Caco-2 (cell line): ENCODE results near the gene CAPN12. TPM values are rescaled to one million over a fixed set of nuclear protein-coding genes. Genes with fewer than 3 reads are reported as not detected.

Experiments
- BruUV-seq: library from RNA; stranded (reverse); fragments of 400-500 nt; replicated peaks from 2 replicates; lab custom pipeline; 2021; lab: Mats Ljungman, UMichigan
- CTCF ChIA-PET: fragments of 300-600 bp; sonication (Branson Sonifier 250); formaldehyde crosslinking; loops from one replicate; lab custom pipeline; 2022; ENCODE audit warnings: antibody characterized with exemption; lab: Charles Lee
- POLR2A ChIA-PET: fragments of 300-600 bp; sonication (Branson Sonifier 250); formaldehyde crosslinking; loops from one replicate; lab custom pipeline; 2022; ENCODE audit warnings: antibody characterized with exemption; lab: Charles Lee
- DNase-seq, 2 experiments: peaks; one replicate each; pipeline versions ENCODE4 v3.0.0 to v3.0.0-alpha.2; 2020 to 2022
- H3K27me3 ChIP-seq: replicated peaks from 2 replicates; pipeline ENCODE4 v1.6.0; 2011; ENCODE audit warnings: low read length; ENCODE audit not compliant: control insufficient read depth, insufficient read depth
- H3K36me3 ChIP-seq: 2 replicates; pipeline ENCODE4 v1.5.1; 2011; ENCODE audit warnings: low read length; ENCODE audit not compliant: control insufficient read depth, insufficient read depth
- H3K4me1 ChIP-seq: fragments of 250-450 bp; sonication (Bioruptor Pico); 2 replicates; pipeline ENCODE4 v1.5.1; 2020; ENCODE audit warnings: mild to moderate bottlenecking
- H3K4me3 ChIP-seq: 2 replicates; pipeline ENCODE4 v1.5.1; 2011; ENCODE audit warnings: low read depth, mild to moderate bottlenecking, control low read depth, low read length
- H3K9me3 ChIP-seq: fragments of 250-450 bp; sonication (Bioruptor Pico); 2 replicates; pipeline ENCODE4 v1.5.1; 2020; ENCODE audit warnings: mild to moderate bottlenecking, moderate library complexity
- H3K27ac Mint-ChIP-seq: one replicate; pipeline ENCODE4 v1.8.0; 2022; ENCODE audit warnings: mixed read lengths; ENCODE audit not compliant: unreplicated experiment
- H3K27me3 Mint-ChIP-seq: one replicate; pipeline ENCODE4 v1.8.0; 2022; ENCODE audit warnings: mixed read lengths; ENCODE audit not compliant: insufficient read depth, unreplicated experiment
- H3K36me3 Mint-ChIP-seq: one replicate; pipeline ENCODE4 v1.8.0; 2022; ENCODE audit warnings: mild to moderate bottlenecking, mixed read lengths; ENCODE audit not compliant: insufficient read depth, unreplicated experiment
- H3K4me1 Mint-ChIP-seq: one replicate; pipeline ENCODE4 v1.8.0; 2022; ENCODE audit warnings: low read depth, mixed read lengths; ENCODE audit not compliant: unreplicated experiment
- H3K4me3 Mint-ChIP-seq: one replicate; pipeline ENCODE4 v1.8.0; 2022; ENCODE audit warnings: mild to moderate bottlenecking, moderate library complexity, mixed read lengths; ENCODE audit not compliant: unreplicated experiment
- H3K9me3 Mint-ChIP-seq: one replicate; pipeline ENCODE4 v1.8.0; 2022; ENCODE audit warnings: mixed read lengths; ENCODE audit not compliant: unreplicated experiment
- CTCF ChIP-seq, 2 experiments: fragments of 200-600 bp in 1 of 2; IDR thresholded peaks; 1 replicate in 1 of 2; 2 replicates in 1 of 2; pipeline versions ENCODE4 v1.5.1 to v1.8.0; 2011 to 2022; ENCODE audit warnings: antibody characterized with exemption in 1 of 2, control low read depth in 1 of 2, inconsistent platforms in 1 of 2, low read depth in 1 of 2, low read length in 1 of 2, mild to moderate bottlenecking in 1 of 2, moderate library complexity in 1 of 2; ENCODE audit not compliant: insufficient read depth in 1 of 2, severe bottlenecking in 1 of 2, unreplicated experiment in 1 of 2
- intact Hi-C: fragments of 100-400 bp; cut with micrococcal nuclease; formaldehyde crosslinking; loops from one replicate; pipeline ENCODE4 v1.10.0; 2022; ENCODE audit not compliant: unreplicated experiment
- total RNA-seq: library from RNA; stranded (reverse); gene quantifications from 2 replicates; pipeline ENCODE4 v1.2.3, GENCODE V29; 2022

The CAPN12 gene
- total RNA-seq, 1 experiment from 2014 or later, result 8.8 TPM

GRCh38 chr19:38713227-38713649, 31.0 kb downstream of the CAPN12 start:
- H3K4me3 Mint-ChIP-seq, result no peak overlapping the region
- intact Hi-C loops, result no loop called here
- Histone ChIP-seq H3K4me3 (no peak overlapping the region), H3K4me1 (no peaks in the 10 kb centered on the region), H3K27me3 (no peaks in the 10 kb centered on the region), H3K9me3 (no peaks in the 10 kb centered on the region), H3K36me3 (peaks cover 6% of the 10 kb centered on the region)
- BruUV-seq, result no TSS peak
- no peak for TF ChIP-seq CTCF (IDR thresholded peaks at IDR 0.05; ENCODE audit: insufficient read depth in 1 of 2, low read depth in 1 of 2, low read length in 1 of 2, severe bottlenecking in 1 of 2, unreplicated experiment in 1 of 2)
- H3K36me3 Mint-ChIP-seq, result peaks cover 100% of the 10 kb centered on the region
- H3K4me1 Mint-ChIP-seq, result peaks cover 9% of the 10 kb centered on the region
- no peak for DNase-seq
- no peaks in the 10 kb centered on the region for H3K9me3 Mint-ChIP-seq
- POLR2A ChIA-PET, result no interaction called here
- no peaks in the 10 kb centered on the region for H3K27me3 Mint-ChIP-seq
- peak overlapping the region; percentile 30 for H3K27ac Mint-ChIP-seq
- CTCF ChIA-PET, result no interaction called here

DNA sequence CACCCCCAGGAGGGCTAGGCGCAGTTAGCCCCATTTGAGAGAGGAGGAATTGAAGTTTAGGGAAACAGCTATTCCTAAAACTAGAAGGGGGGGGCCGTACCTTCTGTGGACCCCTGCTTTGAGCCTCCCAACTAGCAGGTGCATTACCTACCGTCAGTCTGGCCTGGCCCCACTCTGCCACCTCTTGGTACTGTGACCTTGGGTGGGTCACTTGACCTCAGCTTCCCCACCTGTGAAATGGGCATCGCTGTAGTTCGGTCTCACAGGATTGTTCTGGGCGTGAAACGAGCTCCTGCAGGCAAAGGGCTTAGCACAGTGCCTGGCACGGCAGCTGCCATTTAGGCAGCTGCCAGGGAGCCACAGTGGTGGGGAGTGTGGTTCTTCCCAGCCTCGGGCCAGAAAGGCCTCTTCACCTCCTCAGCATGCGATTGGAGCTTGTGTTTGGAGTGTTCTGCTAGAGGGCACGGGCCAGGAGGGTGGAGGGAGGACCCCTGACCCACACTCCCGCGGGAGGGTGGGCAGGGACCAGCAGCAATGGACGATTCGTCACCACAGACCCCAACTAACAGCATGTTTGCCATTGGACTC, 32.0 kb downstream of the CAPN12 start:
- no peaks in the 10 kb centered on the region for H3K9me3 ChIP-seq
- peaks cover 13% of the 10 kb centered on the region for H3K36me3 ChIP-seq
- CTCF ChIA-PET, result interaction anchor here (0.7 kb wide), 1 partner anchor 11 kb away, joined by 3 read pairs; no protein-coding TSS in a partner anchor
- TF ChIP-seq CTCF (IDR thresholded peaks at IDR 0.05; ENCODE audit: insufficient read depth in 1 of 2, low read depth in 1 of 2, low read length in 1 of 2, severe bottlenecking in 1 of 2, unreplicated experiment in 1 of 2), result no peak
- H3K4me1 Mint-ChIP-seq, result peaks cover 9% of the 10 kb centered on the region
- no peaks in the 10 kb centered on the region for H3K27me3 Mint-ChIP-seq
- H3K9me3 Mint-ChIP-seq, result no peaks in the 10 kb centered on the region
- peaks cover 100% of the 10 kb centered on the region for H3K36me3 Mint-ChIP-seq
- intact Hi-C loops, result no loop called here
- no peak for DNase-seq
- H3K4me3 Mint-ChIP-seq, result no peak overlapping the region
- POLR2A ChIA-PET, result no interaction called here
- BruUV-seq, result no TSS peak
- no peaks in the 10 kb centered on the region for H3K4me1 ChIP-seq
- no peak overlapping the region for H3K27ac Mint-ChIP-seq
- no peaks in the 10 kb centered on the region for H3K27me3 ChIP-seq
- H3K4me3 ChIP-seq, result no peak overlapping the region

GRCh38 chr19:38711726-38712153, 32.5 kb downstream of the CAPN12 start:
- Histone ChIP-seq H3K27me3 (no peaks in the 10 kb centered on the region), H3K9me3 (no peaks in the 10 kb centered on the region), H3K4me1 (no peaks in the 10 kb centered on the region), H3K4me3 (no peak overlapping the region), H3K36me3 (peaks cover 16% of the 10 kb centered on the region)
- Mint-ChIP-seq H3K36me3 (peaks cover 100% of the 10 kb centered on the region), H3K4me1 (peaks cover 9% of the 10 kb centered on the region), H3K9me3 (no peaks in the 10 kb centered on the region), H3K27ac (no peak overlapping the region), H3K27me3 (no peaks in the 10 kb centered on the region), H3K4me3 (no peak overlapping the region)
- ChIA-PET POLR2A (no interaction called here), CTCF (interaction anchor here (0.7 kb wide), 1 partner anchor 10 kb away, joined by 3 read pairs; no protein-coding TSS in a partner anchor)
- TF ChIP-seq CTCF (IDR thresholded peaks at IDR 0.05; ENCODE audit: insufficient read depth in 1 of 2, low read depth in 1 of 2, low read length in 1 of 2, severe bottlenecking in 1 of 2, unreplicated experiment in 1 of 2), result no peak
- intact Hi-C loops, result no loop called here
- DNase-seq, result no peak
- BruUV-seq, result no TSS peak
